ENCODE measurements around the gene SLC39A5.
"Not testable (repeated sequence)": the region's sequence is repeated elsewhere in the genome, so short reads cannot be mapped to it uniquely, and the experiment has no call there.

Gene SLC39A5

GRCh38 chr12:56229916-56230431 is at the start of gene SLC39A5:
TSS of gene SLC39A5 (plus strand) at chr12:56230051. CDS start at chr12:56231275, 1,224 bp downstream.
- no peak for DNase-seq

- DNase-seq: no peak
Measured at GRCh38 chr12:56186957-56187356, 42.9 kb upstream of the SLC39A5 start.

GRCh38 chr12:56188131-56188777 is 41.6 kb upstream of the SLC39A5 start:
- DNase-seq: peak; percentile 27

DNA sequence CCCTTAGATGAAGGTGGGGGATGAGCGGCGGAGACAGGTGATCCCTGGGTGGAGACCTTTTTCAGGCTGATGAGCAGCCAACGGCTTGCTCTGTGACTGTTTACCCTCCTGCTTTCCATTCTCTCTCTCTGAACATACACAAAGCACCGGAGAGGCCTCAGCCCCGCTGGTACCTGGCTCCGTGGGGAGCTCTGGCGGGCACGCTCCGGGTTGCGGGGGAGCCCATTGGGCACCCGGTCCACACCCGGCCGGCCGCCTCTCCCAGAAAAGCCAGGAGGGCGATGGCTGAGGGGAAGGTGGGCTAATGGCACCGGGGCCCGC is 41.1 kb upstream of the SLC39A5 start:
- peak; percentile 57 for DNase-seq

- peak; percentile 94 for DNase-seq
Measured at GRCh38 chr12:56189099-56189917, 40.5 kb upstream of the SLC39A5 start, which contains the start of gene SMARCC2. TSS of gene SMARCC2 (minus strand) at chr12:56189483. CDS start at chr12:56189461, 22 bp downstream.

DNA sequence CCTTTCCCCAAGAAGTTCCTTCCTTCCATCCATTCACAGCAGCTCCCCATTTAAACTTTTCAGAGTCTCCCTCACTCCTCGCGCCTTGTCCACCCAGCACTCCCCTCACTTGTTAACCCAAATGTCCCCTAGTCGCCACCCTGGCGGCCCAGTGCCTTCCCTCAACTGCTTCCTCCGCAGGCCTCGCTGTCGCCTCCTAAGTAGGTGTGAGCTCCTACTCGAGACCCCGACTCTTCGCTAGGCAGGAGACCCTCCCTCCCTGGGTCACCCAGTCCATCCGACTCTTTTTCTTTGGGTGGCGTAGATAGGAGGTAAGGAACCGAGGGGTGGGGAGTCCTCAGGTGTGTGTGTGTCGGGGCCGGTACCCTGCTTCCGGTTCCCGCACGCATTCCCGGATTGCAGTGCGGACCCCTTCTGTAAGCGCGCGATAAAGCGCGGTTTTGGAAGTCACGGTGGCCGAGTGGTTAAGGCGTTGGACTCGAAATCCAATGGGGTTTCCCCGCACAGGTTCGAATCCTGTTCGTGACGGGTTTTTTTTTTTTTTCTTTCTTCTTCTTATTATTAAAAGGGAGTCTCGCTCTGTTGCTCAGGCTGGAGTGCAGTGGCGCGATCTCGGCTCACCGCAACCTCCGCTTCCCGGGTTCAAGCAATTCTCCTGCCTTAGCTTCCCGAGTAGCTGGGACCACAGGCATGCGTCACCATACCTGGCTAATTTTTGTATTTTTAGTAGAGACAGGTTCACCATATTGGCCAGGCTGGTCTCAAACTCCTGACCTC is 39.7 kb upstream of the SLC39A5 start:
- DNase-seq: peak; percentile 92

- DNase-seq: peak; percentile 51
Measured at GRCh38 chr12:56190695-56191155, 39.1 kb upstream of the SLC39A5 start.

GRCh38 chr12:56192582-56192981 is 37.3 kb upstream of the SLC39A5 start:
- no peak for DNase-seq

DNA sequence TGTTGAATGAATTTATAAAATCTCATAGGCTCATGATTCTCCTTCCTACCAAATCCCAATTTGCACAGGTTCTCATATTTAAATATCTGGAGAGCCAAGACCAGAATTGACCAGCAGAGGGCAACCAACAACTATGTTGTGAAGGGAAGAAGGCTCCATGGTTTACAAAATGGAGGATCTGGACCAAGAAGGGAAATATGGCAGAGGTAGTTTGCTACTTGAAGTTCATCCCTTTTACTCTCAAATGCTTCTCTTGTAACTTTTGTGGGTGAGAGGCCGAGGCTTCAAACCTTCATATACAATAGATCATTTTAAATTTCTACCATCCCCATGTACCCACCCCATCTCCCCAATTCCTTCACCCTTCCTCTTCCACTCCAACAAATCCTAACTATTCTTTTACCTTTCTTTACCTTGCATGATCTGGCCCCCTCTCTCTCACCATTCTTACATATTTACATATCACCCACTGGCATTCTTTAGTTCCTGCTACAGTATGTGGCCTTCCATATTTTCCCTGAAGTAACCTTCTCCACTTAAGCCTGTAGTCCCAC is 36.7 kb upstream of the SLC39A5 start:
- peak; percentile 95 for DNase-seq

GRCh38 chr12:56196818-56197550 is 32.9 kb upstream of the SLC39A5 start:
- DNase-seq: not testable (repeated sequence)

- no peak for DNase-seq
Measured at GRCh38 chr12:56197921-56198635, 31.8 kb upstream of the SLC39A5 start.

DNA sequence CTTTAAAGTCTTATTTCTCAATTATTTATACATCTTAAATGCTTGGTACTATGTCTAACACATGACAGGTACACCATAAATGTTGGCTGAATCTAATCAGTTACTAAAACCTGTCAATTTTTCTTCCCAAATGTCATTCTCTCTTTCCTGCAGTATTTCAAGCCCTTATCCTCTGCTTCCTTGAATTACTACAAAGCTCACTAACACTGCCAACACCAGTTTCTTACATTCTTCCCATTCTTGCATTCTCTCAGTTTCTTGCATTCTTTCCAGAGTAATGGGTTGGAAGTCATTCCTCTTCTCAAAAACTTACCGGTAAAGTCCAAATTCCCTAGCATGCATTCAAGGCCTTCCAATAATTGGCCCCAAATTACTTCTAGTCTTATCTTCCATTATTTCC is 31.0 kb upstream of the SLC39A5 start:
- no peak for DNase-seq

- no peak for DNase-seq
Measured at GRCh38 chr12:56202366-56202765, 27.5 kb upstream of the SLC39A5 start.

GRCh38 chr12:56202838-56203237 is 27.0 kb upstream of the SLC39A5 start:
- no peak for DNase-seq

GRCh38 chr12:56204275-56204674 is 25.6 kb upstream of the SLC39A5 start:
- no peak for DNase-seq

GRCh38 chr12:56205445-56205844 is 24.4 kb upstream of the SLC39A5 start:
- DNase-seq: no peak

DNA sequence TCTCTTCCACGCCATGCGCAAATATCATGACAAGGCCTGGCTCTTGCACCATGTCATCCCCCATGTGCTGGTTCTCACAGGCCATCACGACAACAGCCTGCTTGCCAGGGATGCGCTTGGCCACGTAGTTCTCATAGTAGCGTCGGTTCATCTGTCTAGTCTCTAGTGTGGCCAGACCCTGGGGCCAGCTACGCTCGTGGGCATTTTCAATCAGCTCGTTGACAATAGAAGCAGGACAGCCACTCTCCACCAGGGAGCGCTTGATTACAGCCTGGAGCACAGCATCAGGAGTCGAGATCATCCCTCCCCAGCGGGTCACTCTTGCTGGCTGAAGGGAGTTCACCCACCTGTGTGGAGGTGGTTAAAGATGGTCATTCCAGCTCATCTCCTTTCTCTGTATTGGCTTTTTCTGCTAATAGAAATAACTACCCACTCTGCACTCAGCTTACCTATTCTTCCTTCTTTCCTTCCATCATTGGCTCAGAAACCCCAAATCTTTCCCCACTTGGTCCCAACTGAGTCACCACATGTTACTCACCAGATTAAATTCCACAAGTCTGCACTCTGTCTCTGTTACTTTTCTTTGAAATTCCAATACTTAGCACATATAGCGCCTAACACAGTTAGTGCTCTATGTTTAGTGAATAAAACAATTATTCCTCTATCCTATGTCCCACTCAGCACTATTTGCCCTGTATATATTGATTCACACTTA is 23.2 kb upstream of the SLC39A5 start:
- peak; percentile 70 for DNase-seq

DNA sequence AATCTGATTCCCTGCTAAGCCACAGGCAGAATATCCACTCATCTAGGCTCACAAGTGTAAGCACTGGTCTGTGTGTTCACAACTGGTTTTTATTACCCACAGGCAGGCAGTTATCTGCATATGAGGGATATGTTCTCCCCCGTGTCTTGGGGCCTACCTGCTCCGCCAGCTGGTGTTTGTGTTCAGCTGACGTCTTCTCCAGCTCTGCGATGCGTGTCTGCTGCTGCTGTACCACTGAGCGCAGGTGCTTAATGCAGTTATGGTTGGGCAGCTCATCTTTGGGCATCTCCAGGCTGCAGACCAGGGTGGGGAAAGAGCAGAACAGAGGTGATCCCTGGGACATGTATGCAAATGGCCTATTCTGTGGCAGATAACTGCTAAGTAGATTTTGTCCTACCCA is 21.8 kb upstream of the SLC39A5 start:
- no peak for DNase-seq

DNA sequence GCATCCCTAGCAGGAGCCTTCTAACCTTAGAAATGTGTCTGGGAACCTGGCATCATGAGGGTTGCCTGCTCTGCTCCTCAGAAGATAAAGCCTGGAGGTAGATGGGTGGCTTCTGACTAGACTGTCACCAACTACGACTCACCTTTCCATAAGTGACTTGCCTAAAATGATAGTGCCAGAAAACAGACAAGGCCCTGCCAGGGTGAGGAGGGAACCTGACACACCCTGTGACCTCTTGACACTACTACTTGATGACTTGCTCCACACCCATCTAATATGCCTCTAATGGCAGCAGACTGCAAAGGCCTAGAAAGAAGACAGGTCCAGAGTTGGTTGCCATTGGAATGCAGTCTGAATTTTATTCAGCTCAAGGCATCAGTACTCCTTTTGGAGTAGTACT is 17.5 kb upstream of the SLC39A5 start:
- DNase-seq: no peak

DNA sequence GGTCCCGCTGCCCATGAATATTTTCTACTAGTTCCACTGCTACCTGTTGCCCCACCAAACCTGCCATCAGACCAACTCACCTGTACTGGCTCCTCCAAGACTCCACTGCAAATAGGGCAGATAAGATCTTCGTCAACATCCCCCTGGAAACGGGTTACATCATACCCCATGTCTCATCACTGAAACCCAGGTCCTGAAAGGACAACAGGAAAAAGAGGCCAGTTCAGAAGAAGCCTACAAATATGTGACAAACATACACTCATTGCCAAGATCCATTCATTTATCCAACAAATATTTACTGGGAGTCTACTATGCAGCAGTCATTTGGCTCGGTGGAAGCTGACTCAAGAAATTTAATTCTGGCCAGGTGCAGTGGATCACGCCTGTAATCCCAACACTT is 16.0 kb upstream of the SLC39A5 start:
- DNase-seq: no peak

- DNase-seq: no peak
Measured at GRCh38 chr12:56216461-56216860, 13.4 kb upstream of the SLC39A5 start.

All from NCI-H82 (cell line).